RWPE1 (cell line): Measurements from ENCODE around the gene RGS14.
A peak's percentile ranks its signal among the peaks of the same experiment; 100 is the strongest.
"Not testable (repeated sequence)": the region's sequence is repeated elsewhere in the genome, so short reads cannot be mapped to it uniquely, and the experiment has no call there.

Experiments
- CTCF ChIA-PET: fragments of 350-600 bp; sonication (Branson Sonifier 250); formaldehyde crosslinking; extraction: SDS; loops from one replicate; lab custom pipeline; 2021; lab: Yijun Ruan, JAX
- POLR2A ChIA-PET: fragments of 400-600 bp; formaldehyde crosslinking; extraction: SDS; loops from one replicate; lab custom pipeline; 2020; ENCODE audit warnings: antibody characterized with exemption; ENCODE audit not compliant: low non-redundant PET; lab: Yijun Ruan, JAX
- DNase-seq: peaks from one replicate; pipeline ENCODE4 v3.0.0; 2012; ENCODE audit warnings: low spot score
- H3K27ac ChIP-seq: fragments of 450-650 bp; 2 replicates; pipeline ENCODE4 v1.5.1; 2017
- CTCF ChIP-seq: fragments of 450-650 bp; conservative IDR thresholded peaks from 2 replicates; pipeline ENCODE4 v1.5.1; 2017; ENCODE audit warnings: low read depth, mild to moderate bottlenecking

RGS14 gene

GRCh38 chr5:177357146-177357458 is 622 bp upstream of the RGS14 start:
- H3K27ac ChIP-seq: peak overlapping the region; percentile 89
- POLR2A ChIA-PET: no interaction called here
- CTCF ChIA-PET: interaction anchor here (1.7 kb wide), 2 partner anchors 13 to 97 kb away, joined by 4 to 10 read pairs; no protein-coding TSS in a partner anchor
- no peak for DNase-seq
- TF ChIP-seq CTCF: no peak

GRCh38 chr5:177358370-177358819 is 671 bp downstream of the RGS14 start:
- H3K27ac ChIP-seq: peak overlapping the region; percentile 89
- DNase-seq: no peak
- ChIA-PET POLR2A (no interaction called here), CTCF (interaction anchor here (0.6 to 1.7 kb wide), 4 partner anchors 12 to 96 kb away, joined by 4 to 5 read pairs (median 4); no protein-coding TSS in a partner anchor)
- no peak for TF ChIP-seq CTCF

DNA sequence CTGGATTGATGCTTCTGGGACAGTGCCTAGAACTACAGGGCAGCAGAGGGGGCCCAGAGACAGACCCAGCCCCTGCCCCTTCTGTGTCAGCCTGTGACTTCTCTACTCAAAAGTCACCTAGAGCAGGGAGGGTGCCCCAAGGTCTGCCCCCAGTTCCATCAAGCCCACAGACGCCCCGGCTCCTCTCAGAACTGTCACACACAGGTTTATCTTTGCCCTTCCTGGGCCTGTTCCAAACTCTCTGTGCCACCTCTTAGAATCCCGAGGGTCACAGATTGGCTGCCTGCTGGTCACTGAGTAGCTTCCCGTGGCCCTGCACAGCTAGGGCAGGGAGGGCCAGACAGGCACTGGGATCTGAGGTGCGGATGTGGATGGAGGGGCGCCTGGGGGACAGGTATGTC is 1.7 kb downstream of the RGS14 start:
- CTCF ChIA-PET: interaction anchor here (2.3 kb wide), 1 partner anchor 10 kb away, joined by 8 read pairs; no protein-coding TSS in a partner anchor
- peak overlapping the region; percentile 89; the same call in 1 of the 2 replicates for H3K27ac ChIP-seq
- POLR2A ChIA-PET: no interaction called here
- no peak for TF ChIP-seq CTCF
- DNase-seq: no peak

DNA sequence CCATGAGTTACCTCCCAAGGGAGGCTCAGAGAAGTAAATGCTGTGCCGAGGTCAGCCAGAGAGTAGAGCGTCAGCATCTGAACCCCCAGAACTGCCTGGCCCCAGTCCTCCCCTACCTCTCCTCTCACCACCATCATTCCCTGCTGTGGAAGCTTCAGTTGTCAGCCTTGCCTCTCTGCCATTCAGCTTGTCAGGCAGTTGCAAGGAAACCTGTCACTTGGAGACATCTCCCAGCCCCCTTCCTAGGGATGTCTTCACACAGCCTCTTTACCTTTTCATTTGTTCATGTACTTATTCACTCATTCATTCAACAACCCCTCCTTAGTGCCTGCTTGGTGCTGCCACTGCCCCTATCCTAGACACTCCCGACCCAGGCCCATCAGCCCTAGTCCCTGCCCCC is 2.1 kb downstream of the RGS14 start:
- ChIA-PET POLR2A (no interaction called here), CTCF (interaction anchor here (2.3 kb wide), 1 partner anchor 9 kb away, joined by 8 read pairs; no protein-coding TSS in a partner anchor)
- DNase-seq: no peak
- peak overlapping the region; percentile 89; the same call in 1 of the 2 replicates for H3K27ac ChIP-seq
- TF ChIP-seq CTCF: no peak

GRCh38 chr5:177360740-177361139 is 3.0 kb downstream of the RGS14 start:
- DNase-seq, POLR2A ChIA-PET: not testable (repeated sequence)
- peak overlapping the region; percentile 89 for H3K27ac ChIP-seq
- CTCF ChIA-PET: interaction anchor here (1.0 to 2.3 kb wide), 5 partner anchors 8 to 42 kb away, joined by 3 to 14 read pairs (median 4); no protein-coding TSS in a partner anchor

DNA sequence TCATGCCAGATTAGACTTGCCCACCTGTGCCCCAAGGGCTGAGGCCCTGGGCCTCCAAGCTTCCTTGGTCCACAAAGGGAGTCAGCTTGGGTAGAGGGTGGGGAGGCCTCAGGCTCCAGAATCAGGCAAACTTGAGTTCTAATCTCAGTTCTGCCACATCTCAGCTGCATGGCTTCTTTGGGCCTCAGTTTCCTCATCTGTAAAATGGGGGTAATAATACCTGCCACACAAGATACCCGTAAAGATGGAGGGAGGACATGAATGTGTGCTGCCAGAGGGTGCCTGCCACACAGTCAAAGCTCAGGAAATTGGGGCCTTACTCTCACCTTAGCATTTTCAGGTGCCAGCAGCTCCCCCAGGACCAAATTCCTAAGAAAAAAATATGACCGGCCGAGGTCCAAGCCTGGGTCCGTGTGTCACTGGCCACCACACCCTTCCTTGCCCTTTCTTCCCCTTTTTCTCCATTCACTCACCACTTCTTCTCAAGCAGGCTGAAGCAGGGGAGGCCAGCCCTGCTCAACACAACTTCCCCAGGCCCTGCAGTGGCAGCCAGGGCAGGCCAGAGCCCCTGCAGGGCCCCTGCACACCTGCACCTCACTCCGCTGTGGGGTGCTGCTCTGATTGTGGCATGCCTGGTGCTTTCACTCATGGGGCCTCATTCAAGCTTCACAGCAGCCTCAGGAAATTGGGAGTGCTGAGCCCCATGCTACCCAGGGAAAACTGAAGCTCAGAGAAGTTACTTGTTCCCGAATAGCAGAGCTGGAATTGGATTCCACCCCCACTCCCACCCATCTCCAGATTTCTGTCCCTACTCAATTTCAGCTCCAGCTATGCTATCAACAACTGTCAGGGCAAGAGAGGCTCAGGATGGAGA is 3.9 kb downstream of the RGS14 start:
- POLR2A ChIA-PET: no interaction called here
- CTCF ChIA-PET: interaction anchor here (0.5 to 2.3 kb wide), 8 partner anchors 8 to 250 kb away, joined by 3 to 14 read pairs (median 5); no protein-coding TSS in a partner anchor
- DNase-seq: no peak
- no peak for TF ChIP-seq CTCF
- H3K27ac ChIP-seq: peak overlapping the region; percentile 89

- POLR2A ChIA-PET: no interaction called here
- peak overlapping the region; percentile 89 for H3K27ac ChIP-seq
- CTCF ChIA-PET: interaction anchor here (0.5 to 2.3 kb wide), 4 partner anchors 29 to 251 kb away, joined by 5 to 14 read pairs (median 7); no protein-coding TSS in a partner anchor
- no peak for DNase-seq
- no peak for TF ChIP-seq CTCF
These were observed 4.5 kb downstream of the RGS14 start for GRCh38 chr5:177362292-177362609.
